ENCODE data around the gene ADAMTS12.

GRCh38 chr5:33513462-33514185 is 378.2 kb downstream of the ADAMTS12 start:
- TF ChIP-seq GATA3 (IDR thresholded peaks at IDR 0.05; ENCODE audit: low read depth, low read length) (no peak), GATA2 (IDR thresholded peaks at IDR 0.05; ENCODE audit: low read depth, low read length) (no peak)

Measured in SH-SY5Y (cell line).